SU-DHL-6 (cell line): ENCODE data around the gene RIPK4.

Source experiments
- H2AFZ ChIP-seq: fragments of 200-600 bp; sonication (generic); 2 replicates; pipeline ENCODE4 v1.6.1; 2014; ENCODE audit warnings: low read depth, mild to moderate bottlenecking, moderate library complexity, mixed read lengths, antibody characterized with exemption, low read length; ENCODE audit not compliant: severe bottlenecking
- H3F3A ChIP-seq: fragments of 200-600 bp; shearing (Covaris generic); 2 replicates; pipeline ENCODE4 v1.6.0; 2016; ENCODE audit warnings: antibody characterized with exemption, mild to moderate bottlenecking; ENCODE audit not compliant: insufficient read depth
- H3K27ac ChIP-seq: fragments of 200-600 bp; sonication (generic); 2 replicates; pipeline ENCODE4 v1.5.1; 2016; ENCODE audit warnings: low read depth, mild to moderate bottlenecking, low read length, moderate library complexity, mixed read lengths
- H3K27me3 ChIP-seq: fragments of 200-600 bp; sonication (generic), shearing (Covaris generic); 2 replicates; pipeline ENCODE4 v1.6.0; 2014; ENCODE audit warnings: mild to moderate bottlenecking, low read length
- H3K36me3 ChIP-seq: fragments of 200-600 bp; sonication (generic); 2 replicates; pipeline ENCODE4 v1.6.1; 2014; ENCODE audit warnings: mild to moderate bottlenecking, low read length, mixed read lengths
- H3K4me2 ChIP-seq: fragments of 300-600, 200-600 bp; shearing (Covaris generic), sonication (generic); 2 replicates; pipeline ENCODE4 v1.6.0; 2014; ENCODE audit warnings: low read length, low read depth, mild to moderate bottlenecking; ENCODE audit not compliant: poor library complexity, severe bottlenecking
- H3K4me3 ChIP-seq: fragments of 200-600 bp; sonication (generic); 2 replicates; pipeline ENCODE4 v1.5.1; 2014; ENCODE audit warnings: antibody characterized with exemption, low read length, mild to moderate bottlenecking, mixed read lengths; ENCODE audit not compliant: insufficient read depth, poor library complexity, severe bottlenecking
- H3K79me2 ChIP-seq: fragments of 200-600 bp; sonication (generic); 2 replicates; pipeline ENCODE4 v1.6.1; 2014; ENCODE audit warnings: mild to moderate bottlenecking, low read length, moderate library complexity; ENCODE audit not compliant: insufficient read depth
- H3K9ac ChIP-seq: fragments of 200-600 bp; sonication (generic); 2 replicates; pipeline ENCODE4 v1.7.0; 2014; ENCODE audit warnings: mild to moderate bottlenecking, low read length
- H3K9me2 ChIP-seq: fragments of 200-600 bp; sonication (generic); replicated peaks from 2 replicates; pipeline ENCODE4 v1.6.1; 2014; ENCODE audit warnings: low read length; ENCODE audit not compliant: insufficient read depth
- H3K9me3 ChIP-seq: fragments of 200-600 bp; sonication (generic); 2 replicates; pipeline ENCODE4 v1.6.1; 2014; ENCODE audit warnings: low read length, mixed read lengths; ENCODE audit not compliant: insufficient read depth
- H4K20me1 ChIP-seq: fragments of 200-600 bp; sonication (generic); 2 replicates; pipeline ENCODE4 v1.6.1; 2014; ENCODE audit warnings: low read depth, mild to moderate bottlenecking, antibody characterized with exemption, low read length, moderate library complexity, mixed read lengths
- EZH2phosphoT487 ChIP-seq: fragments of 200-600 bp; sonication (generic), shearing (Covaris generic); conservative IDR thresholded peaks from 2 replicates; pipeline ENCODE4 v1.6.1; 2018; ENCODE audit warnings: mild to moderate bottlenecking, antibody characterized with exemption, low read length, moderate library complexity, mixed read lengths
- TF ChIP-seq, protein P1 (sequence below): fragments of 200-600 bp; sonication (generic); IDR thresholded peaks from one replicate; pipeline ENCODE4 v1.5.1; 2017; ENCODE audit warnings: antibody characterized with exemption, mild to moderate bottlenecking, low read length, moderate library complexity; ENCODE audit not compliant: insufficient read depth, poor library complexity, severe bottlenecking

Gene RIPK4

GRCh38 chr21:41763398-41763931, 3.4 kb downstream of the RIPK4 start:
- Histone ChIP-seq H3K79me2 (no peaks in the 10 kb centered on the region), H3K9me2 (no peaks in the 10 kb centered on the region), H3K4me2 (no peak overlapping the region), H4K20me1 (no peaks in the 10 kb centered on the region), H3K27me3 (no peaks in the 10 kb centered on the region), H2AFZ (no peak overlapping the region), H3F3A (no peaks in the 10 kb centered on the region), H3K4me3 (no peak overlapping the region), H3K9ac (no peak overlapping the region), H3K9me3 (no peaks in the 10 kb centered on the region), H3K36me3 (no peaks in the 10 kb centered on the region), H3K27ac (no peak overlapping the region)
- no peak for TF ChIP-seq EZH2phosphoT487
- TF ChIP-seq, protein P1, sequence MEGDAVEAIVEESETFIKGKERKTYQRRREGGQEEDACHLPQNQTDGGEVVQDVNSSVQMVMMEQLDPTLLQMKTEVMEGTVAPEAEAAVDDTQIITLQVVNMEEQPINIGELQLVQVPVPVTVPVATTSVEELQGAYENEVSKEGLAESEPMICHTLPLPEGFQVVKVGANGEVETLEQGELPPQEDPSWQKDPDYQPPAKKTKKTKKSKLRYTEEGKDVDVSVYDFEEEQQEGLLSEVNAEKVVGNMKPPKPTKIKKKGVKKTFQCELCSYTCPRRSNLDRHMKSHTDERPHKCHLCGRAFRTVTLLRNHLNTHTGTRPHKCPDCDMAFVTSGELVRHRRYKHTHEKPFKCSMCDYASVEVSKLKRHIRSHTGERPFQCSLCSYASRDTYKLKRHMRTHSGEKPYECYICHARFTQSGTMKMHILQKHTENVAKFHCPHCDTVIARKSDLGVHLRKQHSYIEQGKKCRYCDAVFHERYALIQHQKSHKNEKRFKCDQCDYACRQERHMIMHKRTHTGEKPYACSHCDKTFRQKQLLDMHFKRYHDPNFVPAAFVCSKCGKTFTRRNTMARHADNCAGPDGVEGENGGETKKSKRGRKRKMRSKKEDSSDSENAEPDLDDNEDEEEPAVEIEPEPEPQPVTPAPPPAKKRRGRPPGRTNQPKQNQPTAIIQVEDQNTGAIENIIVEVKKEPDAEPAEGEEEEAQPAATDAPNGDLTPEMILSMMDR = no peak

DNA sequence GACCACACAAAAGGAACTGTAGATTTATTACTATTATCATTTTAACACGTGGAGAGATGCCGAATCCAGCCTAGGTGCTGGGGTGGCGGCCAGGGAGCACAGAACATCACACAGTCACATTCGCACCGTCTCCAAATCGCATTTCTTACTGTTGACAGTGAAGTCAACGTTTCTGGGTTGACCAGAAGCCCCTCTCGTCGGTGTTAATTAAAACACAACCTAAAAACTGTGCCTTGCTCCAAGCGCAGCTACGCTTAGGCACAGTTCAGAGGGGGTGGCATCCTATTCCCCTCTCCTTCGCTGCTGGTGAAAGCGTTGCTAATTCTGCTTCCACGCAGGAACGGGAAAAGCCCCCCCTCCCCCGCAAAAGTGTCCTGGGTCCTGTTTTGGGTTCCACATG, 4.1 kb downstream of the RIPK4 start:
- Histone ChIP-seq H3K27ac (no peak overlapping the region), H3K9ac (no peak overlapping the region), H4K20me1 (no peaks in the 10 kb centered on the region), H3K4me3 (no peak overlapping the region), H2AFZ (no peak overlapping the region), H3K9me3 (no peaks in the 10 kb centered on the region), H3K4me2 (no peak overlapping the region), H3K27me3 (no peaks in the 10 kb centered on the region), H3K36me3 (no peaks in the 10 kb centered on the region), H3F3A (no peaks in the 10 kb centered on the region), H3K79me2 (no peaks in the 10 kb centered on the region), H3K9me2 (no peaks in the 10 kb centered on the region)
- TF ChIP-seq EZH2phosphoT487 = no peak
- TF ChIP-seq, protein P1 = no peak

DNA sequence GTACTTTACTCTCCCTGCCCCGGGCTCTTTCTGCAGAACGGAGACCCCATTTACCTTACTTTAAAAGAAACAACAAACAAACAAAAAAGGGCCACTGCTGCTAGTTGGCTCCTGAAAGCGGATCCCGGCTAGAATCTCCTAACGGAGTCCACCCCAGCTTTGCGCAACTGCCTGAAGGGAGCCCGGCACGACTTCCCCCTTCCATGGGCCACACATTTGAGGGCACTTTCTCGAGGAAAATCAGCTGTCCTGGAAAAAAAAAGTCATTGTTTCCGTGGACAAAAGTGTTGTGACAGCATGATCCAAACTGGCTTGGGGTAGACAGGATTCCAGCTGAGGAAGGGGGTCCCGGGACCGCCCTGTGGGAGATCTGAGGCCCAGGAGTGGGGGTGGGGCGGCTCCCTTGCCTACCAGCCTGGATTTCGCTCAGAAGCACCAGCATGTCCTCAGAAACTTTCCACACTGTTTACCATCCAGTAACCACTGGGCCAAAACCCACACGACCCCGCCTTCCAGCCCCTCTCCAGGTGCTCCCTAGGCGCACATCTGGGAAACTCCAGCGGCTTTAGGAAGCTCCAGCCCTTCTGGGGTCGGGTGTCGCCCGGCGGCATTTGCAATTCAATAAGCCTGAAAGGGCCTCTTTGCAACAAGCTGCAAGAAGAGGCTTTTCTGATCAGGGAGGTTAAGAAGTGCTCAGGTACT, 4.8 kb downstream of the RIPK4 start:
- H3K9me2 ChIP-seq = no peaks in the 10 kb centered on the region
- no peaks in the 10 kb centered on the region for H3K36me3 ChIP-seq
- no peaks in the 10 kb centered on the region for H3K9me3 ChIP-seq
- TF ChIP-seq EZH2phosphoT487 = no peak
- TF ChIP-seq, protein P1 = no peak
- H3K79me2 ChIP-seq = no peaks in the 10 kb centered on the region
- H3K27me3 ChIP-seq = no peaks in the 10 kb centered on the region
- H3K4me2 ChIP-seq = no peak overlapping the region
- H2AFZ ChIP-seq = no peak overlapping the region
- H3K9ac ChIP-seq = no peak overlapping the region
- H3F3A ChIP-seq = no peaks in the 10 kb centered on the region
- no peak overlapping the region for H3K27ac ChIP-seq
- H3K4me3 ChIP-seq = no peak overlapping the region
- no peaks in the 10 kb centered on the region for H4K20me1 ChIP-seq
